Activated CD4-positive, alpha-beta memory T cell treated with anti-CD3 and anti-CD28 coated beads, Interleukin-2, amount 10 ng/mL, durations not matched to agents 7 days and 5 days (primary cell): Measurements from ENCODE around the gene GRIP2. TPM values are rescaled to one million over a fixed set of nuclear protein-coding genes. Genes with fewer than 3 reads are reported as not detected.

Experiments
- CTCF ChIA-PET: fragments of 350-600 bp; sonication (Branson Sonifier 250); formaldehyde crosslinking; loops from one replicate; lab custom pipeline; 2021; ENCODE audit warnings: antibody characterized with exemption, inconsistent platforms; lab: Charles Lee
- POLR2A ChIA-PET: fragments of 350-600 bp; sonication (Branson Sonifier 250); formaldehyde crosslinking; loops from one replicate; lab custom pipeline; 2021; ENCODE audit warnings: antibody characterized with exemption; lab: Charles Lee
- DNase-seq: peaks from one replicate; pipeline ENCODE4 v3.0.0-alpha.2; 2020
- H3K27ac Mint-ChIP-seq: one replicate; pipeline ENCODE4 v1.8.0; 2021; ENCODE audit warnings: mild to moderate bottlenecking, mixed read lengths
- H3K27me3 Mint-ChIP-seq: one replicate; pipeline ENCODE4 v1.8.0; 2021; ENCODE audit warnings: mixed read lengths
- H3K36me3 Mint-ChIP-seq: one replicate; pipeline ENCODE4 v1.8.0; 2021; ENCODE audit warnings: low read depth, mixed read lengths
- H3K4me1 Mint-ChIP-seq: one replicate; pipeline ENCODE4 v1.8.0; 2021; ENCODE audit warnings: mixed read lengths
- H3K4me3 Mint-ChIP-seq: one replicate; pipeline ENCODE4 v1.8.0; 2021; ENCODE audit warnings: mild to moderate bottlenecking, mixed read lengths
- H3K9me3 Mint-ChIP-seq: one replicate; pipeline ENCODE4 v1.8.0; 2021; ENCODE audit warnings: mixed read lengths
- total RNA-seq, 2 experiments: library from RNA; stranded (reverse); gene quantifications; one replicate each; pipeline ENCODE4 v1.2.3, GENCODE V29; 2021

GRIP2 gene
- total RNA-seq, 2 experiments from 2014 or later: 0.08 to 0.35 TPM

DNA sequence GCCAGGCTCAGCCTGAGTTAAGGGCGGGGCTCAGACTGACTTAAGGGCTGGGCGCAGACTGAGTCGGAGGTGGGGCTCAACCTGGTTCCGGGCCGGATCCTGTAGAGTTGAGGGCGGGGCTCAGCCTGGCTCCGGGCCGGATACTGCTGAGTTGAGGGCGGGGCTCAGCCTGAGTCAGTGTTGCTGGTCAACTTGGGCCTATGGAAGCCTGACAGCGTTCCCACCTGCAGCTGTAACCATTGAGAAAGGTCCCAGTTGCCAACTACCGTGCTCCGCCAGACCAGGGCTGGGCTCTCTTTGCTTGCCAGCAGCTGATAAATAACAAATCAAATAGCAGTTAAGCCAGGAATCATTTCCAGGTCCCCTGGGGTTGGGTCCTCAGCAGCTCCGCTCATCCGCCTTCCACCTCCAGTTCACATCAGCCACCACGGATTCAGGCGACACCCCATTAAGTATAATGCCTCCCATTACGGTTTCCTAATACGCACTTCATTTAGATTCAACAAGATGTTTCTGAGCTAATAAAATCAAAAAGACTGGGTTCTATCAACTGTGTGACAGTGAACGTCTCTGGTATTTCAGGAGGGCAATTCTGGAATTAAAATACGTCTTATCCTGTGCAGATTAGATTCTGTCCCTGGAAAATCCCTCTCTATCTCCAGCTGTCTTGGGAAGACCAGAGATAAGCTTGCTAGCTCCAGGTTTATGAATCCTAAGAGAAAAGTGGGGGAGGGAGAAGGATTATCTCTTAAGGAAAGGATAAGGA lies 7.3 kb downstream of the GRIP2 start:
- CTCF ChIA-PET: no interaction called here

DNA sequence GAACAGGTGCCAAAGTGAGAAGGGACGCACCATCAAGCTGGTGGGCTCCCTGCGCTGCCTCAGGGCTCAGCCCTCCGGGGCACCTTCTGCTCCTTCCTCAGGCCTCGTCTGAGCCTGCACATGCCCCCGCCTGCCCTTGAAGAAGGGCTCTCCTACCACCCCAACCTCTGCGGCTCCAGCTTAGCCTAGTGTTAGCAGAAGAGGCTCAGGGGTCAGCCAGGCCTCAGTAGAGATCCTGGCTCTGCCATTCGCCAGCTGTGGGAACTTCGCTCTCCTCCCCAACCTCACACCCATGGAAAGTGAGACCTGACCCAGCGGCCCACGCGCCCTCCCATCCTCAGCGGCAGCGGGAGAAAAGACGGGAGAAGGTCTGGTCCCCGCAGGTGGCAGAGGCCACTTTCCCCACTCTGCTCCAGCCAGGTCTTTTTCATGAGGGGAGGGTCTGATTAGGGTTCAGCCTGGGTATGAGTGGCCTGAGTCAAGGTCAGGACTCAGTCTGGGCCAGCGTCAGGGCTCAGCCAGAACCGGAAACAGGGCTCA lies 8.2 kb downstream of the GRIP2 start:
- POLR2A ChIA-PET: no interaction called here
- H3K9me3 Mint-ChIP-seq: no peaks in the 10 kb centered on the region

More for the DNA sequence above, 7.3 kb downstream of the GRIP2 start:
- H3K27me3 Mint-ChIP-seq: peaks cover 18% of the 10 kb centered on the region
- peak; percentile 28 for DNase-seq
- H3K4me1 Mint-ChIP-seq: no peaks in the 10 kb centered on the region
- no peaks in the 10 kb centered on the region for H3K36me3 Mint-ChIP-seq
- POLR2A ChIA-PET: no interaction called here
- no peaks in the 10 kb centered on the region for H3K9me3 Mint-ChIP-seq
- H3K27ac Mint-ChIP-seq: no peak overlapping the region
- no peak overlapping the region for H3K4me3 Mint-ChIP-seq

DNA sequence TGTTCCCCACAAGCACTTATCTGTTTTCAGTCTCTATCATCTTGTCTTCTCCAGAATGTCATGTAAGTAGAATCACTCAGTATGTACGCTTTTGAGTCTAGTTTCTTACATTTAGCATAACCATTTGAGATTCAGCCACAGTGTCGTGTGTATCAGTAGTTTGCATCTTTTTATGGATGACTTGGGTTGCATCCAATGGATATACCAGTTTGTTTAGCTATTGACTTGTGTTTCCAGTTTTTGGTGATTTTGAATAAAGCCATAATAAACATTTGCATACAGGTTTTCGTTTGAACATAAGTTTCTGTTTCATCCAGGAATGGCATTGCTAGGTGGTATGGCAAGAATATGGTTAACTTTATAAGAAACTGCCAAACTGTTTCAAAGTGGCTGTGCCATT lies 12.1 kb downstream of the GRIP2 start:
- ChIA-PET CTCF (no interaction called here), POLR2A (no interaction called here)
- H3K36me3 Mint-ChIP-seq: no peaks in the 10 kb centered on the region
- H3K4me3 Mint-ChIP-seq: no peak overlapping the region
- no peaks in the 10 kb centered on the region for H3K9me3 Mint-ChIP-seq
- no peaks in the 10 kb centered on the region for H3K4me1 Mint-ChIP-seq
- DNase-seq: no peak
- peaks cover 24% of the 10 kb centered on the region for H3K27me3 Mint-ChIP-seq
- H3K27ac Mint-ChIP-seq: no peak overlapping the region

More for the DNA sequence above, 8.2 kb downstream of the GRIP2 start:
- no peak for DNase-seq
- H3K4me3 Mint-ChIP-seq: no peak overlapping the region
- no peaks in the 10 kb centered on the region for H3K4me1 Mint-ChIP-seq
- H3K27ac Mint-ChIP-seq: no peak overlapping the region
- peaks cover 21% of the 10 kb centered on the region for H3K27me3 Mint-ChIP-seq
- CTCF ChIA-PET: no interaction called here
- no peaks in the 10 kb centered on the region for H3K36me3 Mint-ChIP-seq

DNA sequence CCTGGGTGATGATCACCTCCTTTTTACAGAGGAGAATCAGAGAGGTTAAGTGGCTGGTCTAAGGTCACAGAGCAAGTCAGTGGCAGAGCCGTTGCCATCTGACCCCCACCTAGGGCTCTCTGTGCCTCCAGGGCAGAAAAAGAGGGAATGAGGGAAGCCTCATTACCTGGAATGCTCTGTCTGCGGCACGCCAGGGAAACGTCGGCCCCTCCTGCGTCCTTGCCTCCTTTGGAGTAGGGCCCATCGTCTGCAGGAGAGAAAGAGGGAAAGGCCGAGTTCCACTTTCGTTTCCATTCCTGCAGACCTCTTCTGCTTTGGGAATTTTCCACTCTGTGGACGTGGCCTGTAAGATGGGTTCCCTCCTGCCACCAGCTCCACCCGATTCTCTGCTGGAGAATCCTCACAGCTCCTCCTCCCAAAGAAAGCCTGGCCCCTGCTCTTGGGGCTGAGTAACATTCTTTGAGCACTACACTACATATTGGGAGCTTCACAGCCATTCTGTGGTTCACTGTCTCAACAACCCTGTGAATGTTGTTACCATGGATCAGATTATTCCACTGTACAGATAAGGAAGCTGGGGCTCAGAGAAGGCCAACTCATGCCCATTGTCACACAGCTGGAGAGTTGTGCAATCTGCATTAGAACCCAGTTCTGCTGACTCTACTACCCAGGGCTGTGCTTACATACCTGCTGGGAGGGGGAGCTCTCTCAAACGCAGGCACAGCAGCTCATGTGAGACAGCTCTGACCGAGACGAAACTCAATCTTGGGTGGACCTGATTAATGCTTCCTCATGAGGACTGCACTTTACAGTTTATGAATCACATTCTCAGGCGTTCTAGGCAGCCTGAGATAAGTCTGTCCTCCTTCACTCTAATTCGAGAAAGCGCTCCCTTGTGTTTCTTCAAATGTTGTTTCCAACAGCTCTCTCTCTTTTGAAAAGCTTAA lies 14.2 kb downstream of the GRIP2 start:
- CTCF ChIA-PET: interaction anchor here (1.2 kb wide), 1 partner anchor 22 kb away, joined by 3 read pairs; no protein-coding TSS in a partner anchor
- Mint-ChIP-seq H3K9me3 (no peaks in the 10 kb centered on the region), H3K4me3 (no peak overlapping the region), H3K27me3 (peaks cover 19% of the 10 kb centered on the region), H3K36me3 (no peaks in the 10 kb centered on the region), H3K27ac (no peak overlapping the region), H3K4me1 (no peaks in the 10 kb centered on the region)
- no peak for DNase-seq
- POLR2A ChIA-PET: no interaction called here

DNA sequence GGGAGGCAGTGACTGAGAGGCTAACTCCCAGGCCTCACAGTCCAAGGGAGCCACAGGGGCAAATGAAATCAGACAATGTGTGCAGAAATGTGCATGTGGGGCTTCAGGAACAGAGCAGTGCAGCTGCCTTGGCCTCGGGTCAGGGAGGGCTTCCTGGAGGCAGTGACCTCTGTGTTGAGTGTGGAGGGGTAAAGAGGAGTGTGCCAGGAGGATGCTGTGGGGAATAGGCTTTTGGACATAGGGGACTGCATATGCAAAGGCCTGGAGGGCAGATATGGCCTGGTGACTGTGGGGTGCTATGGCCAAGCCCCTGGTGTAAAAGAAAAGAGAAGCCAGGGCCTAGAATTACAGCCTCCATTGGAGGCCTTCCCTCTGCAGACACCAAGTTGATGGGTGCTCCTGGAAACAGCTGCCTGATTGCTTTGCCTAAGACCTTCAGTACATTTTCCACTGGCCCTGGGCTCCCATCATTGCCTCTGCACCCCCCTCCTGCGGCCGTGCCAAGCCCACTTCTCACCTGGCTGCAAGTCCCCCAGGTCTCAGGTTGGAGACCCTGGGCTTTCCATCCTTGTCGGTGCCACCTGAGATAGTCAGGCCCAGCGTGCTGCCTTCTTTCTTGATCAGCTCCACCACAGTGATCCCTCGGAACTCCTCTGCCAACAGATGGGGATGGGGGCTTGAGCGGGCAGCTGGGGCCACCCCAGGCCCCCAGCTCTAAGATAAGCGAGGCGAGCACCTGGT lies 15.1 kb downstream of the GRIP2 start:
- DNase-seq: no peak
- POLR2A ChIA-PET: no interaction called here
- Mint-ChIP-seq H3K36me3 (no peaks in the 10 kb centered on the region), H3K27ac (no peak overlapping the region), H3K9me3 (no peaks in the 10 kb centered on the region), H3K27me3 (peaks cover 14% of the 10 kb centered on the region), H3K4me3 (no peak overlapping the region), H3K4me1 (no peaks in the 10 kb centered on the region)
- CTCF ChIA-PET: no interaction called here

DNA sequence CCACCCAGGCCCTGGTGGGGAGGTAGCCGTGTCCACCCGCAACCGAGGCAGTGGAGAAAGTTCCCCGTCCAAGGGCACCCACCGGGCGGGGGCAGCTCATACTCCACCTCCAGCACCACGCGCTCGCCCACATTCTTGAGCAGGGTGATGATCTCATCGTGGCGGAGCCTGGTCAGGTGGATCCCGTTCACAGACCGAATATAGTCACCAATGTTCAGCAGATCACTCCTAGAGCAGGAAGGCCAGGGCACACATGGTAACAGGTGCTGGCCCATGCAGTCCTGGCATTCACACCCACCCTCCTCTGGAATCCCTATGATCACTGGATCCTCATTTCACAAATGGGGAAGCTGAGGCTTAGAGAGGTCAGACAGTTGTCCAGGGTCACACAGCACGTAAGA lies 15.8 kb downstream of the GRIP2 start:
- Mint-ChIP-seq H3K27me3 (peaks cover 11% of the 10 kb centered on the region), H3K4me3 (no peak overlapping the region), H3K36me3 (no peaks in the 10 kb centered on the region), H3K27ac (no peak overlapping the region), H3K9me3 (no peaks in the 10 kb centered on the region), H3K4me1 (no peaks in the 10 kb centered on the region)
- ChIA-PET POLR2A (no interaction called here), CTCF (no interaction called here)
- DNase-seq: no peak

DNA sequence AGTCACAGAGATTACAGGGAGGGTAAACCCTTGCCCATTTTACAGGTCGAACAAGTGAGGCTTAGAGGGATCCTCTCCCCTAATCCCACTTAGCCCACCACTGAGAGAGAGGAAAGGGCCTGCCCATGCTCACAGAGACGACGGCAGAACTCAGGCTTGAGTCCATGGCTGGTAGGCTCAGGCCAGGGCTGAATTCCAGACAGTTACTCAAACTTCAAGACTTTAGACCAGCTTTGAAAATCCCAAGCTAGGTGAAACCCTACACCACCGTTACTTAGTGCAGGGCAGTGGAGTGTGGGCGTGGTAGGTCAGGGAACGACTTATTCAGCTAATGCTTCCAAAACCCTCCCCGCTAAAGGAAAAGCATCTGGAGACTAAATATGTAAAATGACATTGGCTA lies 16.4 kb downstream of the GRIP2 start:
- ChIA-PET POLR2A (no interaction called here), CTCF (no interaction called here)

DNA sequence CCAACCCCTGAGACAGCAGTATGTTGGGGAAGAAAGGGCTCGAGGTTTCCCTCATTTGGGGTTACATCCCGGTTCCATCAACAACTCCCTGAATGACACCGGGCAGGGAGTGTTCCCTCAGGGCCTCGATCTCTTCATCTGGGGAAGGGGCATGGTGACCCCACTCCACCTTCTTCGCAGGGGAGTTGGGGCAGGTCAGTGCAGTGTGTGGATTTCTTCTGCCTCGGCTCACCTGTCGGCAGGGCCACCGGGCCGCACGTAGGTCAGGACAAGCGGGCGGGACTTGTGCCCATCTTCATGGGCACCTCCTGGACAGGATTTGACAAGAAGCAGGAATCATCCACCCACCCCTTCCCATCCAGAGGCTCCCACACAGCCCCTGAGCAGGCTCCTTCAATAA lies 17.4 kb downstream of the GRIP2 start:
- Mint-ChIP-seq H3K4me3 (no peak overlapping the region), H3K4me1 (no peaks in the 10 kb centered on the region), H3K9me3 (no peaks in the 10 kb centered on the region), H3K27me3 (peaks cover 7% of the 10 kb centered on the region), H3K27ac (no peak overlapping the region), H3K36me3 (no peaks in the 10 kb centered on the region)
- POLR2A ChIA-PET: no interaction called here
- CTCF ChIA-PET: no interaction called here
- no peak for DNase-seq

More for the DNA sequence above, 16.4 kb downstream of the GRIP2 start:
- Mint-ChIP-seq H3K4me3 (no peak overlapping the region), H3K27me3 (peaks cover 11% of the 10 kb centered on the region), H3K36me3 (no peaks in the 10 kb centered on the region), H3K9me3 (no peaks in the 10 kb centered on the region), H3K4me1 (no peaks in the 10 kb centered on the region), H3K27ac (no peak overlapping the region)
- no peak for DNase-seq

DNA sequence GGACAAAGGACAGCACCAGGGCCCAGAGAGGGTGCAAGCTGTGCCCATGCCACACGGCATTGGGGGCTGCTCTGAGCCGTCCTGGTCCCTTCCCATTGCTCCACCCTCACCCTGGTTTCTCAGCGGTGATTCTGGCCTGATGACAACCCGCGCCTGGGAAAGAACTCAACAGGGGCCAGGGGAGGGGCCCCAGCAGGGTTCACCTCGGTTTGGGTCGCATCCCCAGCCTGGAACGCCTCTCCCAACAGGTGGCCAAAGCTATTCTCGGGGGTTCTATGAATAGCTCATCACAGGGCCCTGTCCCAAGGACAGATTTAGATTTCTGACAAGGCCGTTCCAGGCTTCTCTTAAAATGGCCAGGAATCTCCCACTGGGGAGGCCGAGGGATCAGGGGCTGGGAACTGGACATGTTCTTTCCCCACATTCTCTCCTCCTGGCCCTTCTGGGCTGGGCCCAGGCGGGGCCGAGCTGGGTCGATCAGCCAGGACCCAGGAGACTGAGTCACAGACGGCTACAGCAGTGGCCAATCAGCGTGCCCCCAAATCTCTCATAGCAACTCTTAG lies 17.9 kb downstream of the GRIP2 start:
- Mint-ChIP-seq H3K4me1 (no peaks in the 10 kb centered on the region), H3K27me3 (peaks cover 7% of the 10 kb centered on the region), H3K9me3 (no peaks in the 10 kb centered on the region), H3K27ac (no peak overlapping the region), H3K4me3 (no peak overlapping the region), H3K36me3 (no peaks in the 10 kb centered on the region)
- DNase-seq: no peak
- CTCF ChIA-PET: no interaction called here
- POLR2A ChIA-PET: no interaction called here

DNA sequence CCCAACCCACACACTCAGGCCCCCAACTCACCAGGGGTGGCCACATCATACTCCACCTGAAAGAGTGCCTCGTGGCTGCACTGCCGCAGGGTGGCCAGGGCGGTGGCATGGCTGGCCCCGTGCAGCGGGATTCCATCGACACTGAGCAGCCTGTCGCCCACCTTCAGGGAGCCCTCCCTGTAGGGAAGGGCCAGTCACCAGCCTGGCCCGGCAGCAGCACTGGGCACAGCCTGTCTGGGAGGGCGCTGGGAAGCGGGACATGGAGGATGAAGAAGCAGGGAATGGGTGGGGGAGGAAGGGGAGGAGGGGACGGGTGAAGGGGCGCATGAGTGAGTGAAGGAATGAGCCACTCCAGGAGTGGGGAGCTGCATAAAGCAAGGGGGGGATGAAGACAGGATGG lies 18.5 kb downstream of the GRIP2 start:
- POLR2A ChIA-PET: no interaction called here
- Mint-ChIP-seq H3K27me3 (peaks cover 3% of the 10 kb centered on the region), H3K36me3 (no peaks in the 10 kb centered on the region), H3K9me3 (no peaks in the 10 kb centered on the region), H3K27ac (no peak overlapping the region), H3K4me3 (no peak overlapping the region), H3K4me1 (no peaks in the 10 kb centered on the region)
- CTCF ChIA-PET: no interaction called here
- no peak for DNase-seq

DNA sequence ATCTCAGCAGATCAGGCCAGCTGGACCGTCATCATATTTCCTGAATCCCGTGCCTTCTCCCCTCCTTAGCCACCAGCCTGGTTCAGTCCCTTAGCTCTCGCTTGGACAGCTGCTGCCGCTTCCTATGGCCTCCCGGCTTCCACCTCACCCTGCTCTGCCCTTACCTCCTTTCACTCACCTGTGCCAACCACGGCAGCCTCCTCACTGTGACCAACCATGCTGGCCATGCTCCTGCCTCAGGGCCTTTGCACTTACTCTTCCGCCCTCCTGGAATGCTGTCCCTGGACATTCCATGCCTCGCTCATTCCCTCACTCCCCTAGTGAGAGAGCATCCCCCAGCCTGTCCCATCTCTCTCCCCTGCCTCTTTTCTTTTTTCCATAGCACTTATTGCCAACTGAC lies 19.2 kb downstream of the GRIP2 start:
- Mint-ChIP-seq H3K27me3 (no peaks in the 10 kb centered on the region), H3K27ac (no peak overlapping the region), H3K4me3 (no peak overlapping the region), H3K9me3 (no peaks in the 10 kb centered on the region), H3K4me1 (no peaks in the 10 kb centered on the region), H3K36me3 (no peaks in the 10 kb centered on the region)
- DNase-seq: no peak
- ChIA-PET POLR2A (no interaction called here), CTCF (interaction anchor here (1.6 kb wide), 1 partner anchor 12 kb away, joined by 5 read pairs; no protein-coding TSS in a partner anchor)

DNA sequence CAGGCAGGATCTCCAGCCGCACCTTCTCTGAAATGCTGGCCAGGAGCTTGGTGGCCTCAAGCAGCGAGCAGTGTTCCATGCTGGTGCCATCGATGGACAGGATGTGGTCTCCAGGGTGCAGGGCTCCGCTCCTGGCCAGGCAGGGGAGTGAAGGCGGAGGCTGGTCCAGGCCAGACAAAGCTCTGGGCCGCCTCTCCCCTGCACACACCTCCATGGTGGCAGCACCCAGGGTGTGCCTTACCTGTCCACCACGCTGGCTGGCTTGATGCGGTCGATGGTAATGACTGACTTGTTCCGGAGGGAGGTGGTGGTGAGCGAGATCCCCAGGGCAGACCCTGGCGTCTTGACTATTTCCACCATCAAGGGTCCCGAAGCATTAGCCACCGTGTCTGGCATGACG lies 20.0 kb downstream of the GRIP2 start:
- H3K27me3 Mint-ChIP-seq: no peaks in the 10 kb centered on the region
- POLR2A ChIA-PET: no interaction called here
- no peak overlapping the region for H3K27ac Mint-ChIP-seq
- no peaks in the 10 kb centered on the region for H3K9me3 Mint-ChIP-seq
- no peak for DNase-seq
- no peaks in the 10 kb centered on the region for H3K36me3 Mint-ChIP-seq
- H3K4me3 Mint-ChIP-seq: no peak overlapping the region
- CTCF ChIA-PET: interaction anchor here (1.6 kb wide), 1 partner anchor 11 kb away, joined by 5 read pairs; no protein-coding TSS in a partner anchor
- H3K4me1 Mint-ChIP-seq: no peaks in the 10 kb centered on the region
